ENCODE data around the gene GPER1. TPM values are rescaled to one million over a fixed set of nuclear protein-coding genes. Genes with fewer than 3 reads are reported as not detected.

Gene GPER1
- total RNA-seq, 1 experiment from 2014 or later: 0.40 TPM

DNA sequence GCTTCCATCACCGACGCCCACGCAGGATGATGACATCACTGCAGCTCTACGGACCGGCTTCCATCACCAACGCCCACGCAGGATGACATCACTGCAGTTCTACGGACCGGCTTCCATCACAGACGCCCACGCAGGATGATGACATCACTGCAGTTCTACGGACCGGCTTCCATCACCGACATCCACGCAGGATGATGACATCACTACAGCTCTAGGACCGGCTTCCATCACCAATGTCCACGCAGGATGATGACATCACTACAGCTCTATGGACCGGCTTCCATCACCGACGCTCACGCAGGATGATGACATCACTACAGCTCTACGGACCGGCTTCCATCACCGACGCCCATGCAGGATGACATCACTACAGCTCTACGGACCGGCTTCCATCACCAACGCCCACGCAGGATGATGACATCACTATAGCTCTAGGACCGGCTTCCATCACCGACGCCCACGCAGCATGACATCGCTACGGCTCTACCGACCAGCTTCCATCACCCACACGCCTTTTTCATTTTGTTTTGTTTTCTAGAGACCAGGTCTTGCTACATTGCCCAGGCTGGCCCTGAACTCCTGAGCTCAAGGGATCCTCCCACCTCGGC lies 29.5 kb downstream of the GPER1 start:
- no peak for DNase-seq (ENCODE audit: low read depth)

- DNase-seq (ENCODE audit: low read depth): no peak
Observed at GRCh38 chr7:1119201-1119600, 31.3 kb downstream of the GPER1 start.

GRCh38 chr7:1120791-1121190 lies 32.9 kb downstream of the GPER1 start:
- no peak for DNase-seq (ENCODE audit: low read depth)

DNA sequence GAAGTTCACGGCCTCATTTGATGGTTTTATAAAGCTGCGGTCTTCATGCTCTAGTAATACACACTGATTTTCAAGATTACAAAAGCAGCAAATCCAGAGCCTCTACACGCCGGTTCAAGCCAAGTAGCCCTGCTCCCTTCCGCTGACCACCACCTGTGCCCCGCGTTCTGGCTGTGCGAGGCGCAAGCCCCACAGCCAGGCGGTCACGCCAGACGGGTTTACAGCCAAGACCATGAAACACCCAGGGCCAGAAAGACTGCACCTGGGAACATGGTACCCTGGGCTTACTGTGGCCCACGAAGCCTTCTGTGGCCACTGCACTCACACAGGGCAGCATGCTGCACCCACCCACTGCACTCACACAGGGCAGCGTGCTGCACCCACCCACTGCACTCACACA lies 33.6 kb downstream of the GPER1 start:
- no peak for DNase-seq (ENCODE audit: low read depth)

DNA sequence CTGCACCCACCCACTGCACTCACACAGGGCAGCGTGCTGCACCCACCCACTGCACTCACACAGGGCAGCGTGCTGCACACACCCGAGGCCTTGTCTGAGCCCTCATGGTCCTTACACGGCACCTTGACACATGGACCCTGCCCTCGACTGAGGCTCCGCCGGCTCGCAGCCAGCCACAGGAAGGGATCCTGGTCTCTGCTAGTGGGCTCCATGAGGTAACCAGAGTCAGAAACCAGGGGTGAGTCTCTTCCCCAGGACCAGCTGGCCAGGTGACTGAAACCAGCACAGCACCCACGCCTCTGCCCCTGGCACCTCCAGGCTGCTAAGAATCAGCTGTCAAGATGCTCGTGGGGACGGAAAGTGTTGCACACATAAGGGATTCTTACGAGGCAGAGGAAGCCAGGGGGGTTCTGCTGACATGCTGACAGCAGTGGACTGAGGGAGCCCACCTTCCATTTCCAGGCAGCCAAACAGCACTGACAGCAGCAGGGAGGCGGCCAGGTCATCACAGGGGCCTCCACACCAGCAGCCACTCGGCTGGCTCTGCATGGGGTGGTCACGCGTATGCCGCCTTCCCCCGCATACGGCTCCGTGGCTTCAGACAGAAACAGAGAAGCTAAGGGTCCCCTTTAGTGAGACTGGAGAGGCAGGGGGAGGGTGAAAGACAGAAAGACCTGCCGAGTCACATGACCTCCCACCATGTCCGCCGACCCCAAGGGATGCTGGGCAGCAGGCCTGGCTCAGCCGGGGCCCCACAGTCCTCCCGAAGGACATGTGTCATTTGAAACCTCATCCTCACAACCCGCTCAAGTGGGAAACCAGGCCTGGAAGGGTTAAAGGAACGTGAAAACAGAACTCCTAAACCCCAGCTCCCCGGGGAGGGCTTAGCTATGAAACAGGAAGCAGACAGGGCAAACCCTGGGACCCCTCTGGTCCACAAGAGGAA lies 34.2 kb downstream of the GPER1 start:
- DNase-seq (ENCODE audit: low read depth): no peak

- no peak for DNase-seq (ENCODE audit: low read depth)
Observed at GRCh38 chr7:1122832-1123501, 35.1 kb downstream of the GPER1 start.

- peak; percentile 87 for DNase-seq (ENCODE audit: low read depth)
Observed at GRCh38 chr7:1123715-1124114, 35.8 kb downstream of the GPER1 start.

GRCh38 chr7:1124164-1124563 lies 36.3 kb downstream of the GPER1 start:
- peak; percentile 53 for DNase-seq (ENCODE audit: low read depth)

DNA sequence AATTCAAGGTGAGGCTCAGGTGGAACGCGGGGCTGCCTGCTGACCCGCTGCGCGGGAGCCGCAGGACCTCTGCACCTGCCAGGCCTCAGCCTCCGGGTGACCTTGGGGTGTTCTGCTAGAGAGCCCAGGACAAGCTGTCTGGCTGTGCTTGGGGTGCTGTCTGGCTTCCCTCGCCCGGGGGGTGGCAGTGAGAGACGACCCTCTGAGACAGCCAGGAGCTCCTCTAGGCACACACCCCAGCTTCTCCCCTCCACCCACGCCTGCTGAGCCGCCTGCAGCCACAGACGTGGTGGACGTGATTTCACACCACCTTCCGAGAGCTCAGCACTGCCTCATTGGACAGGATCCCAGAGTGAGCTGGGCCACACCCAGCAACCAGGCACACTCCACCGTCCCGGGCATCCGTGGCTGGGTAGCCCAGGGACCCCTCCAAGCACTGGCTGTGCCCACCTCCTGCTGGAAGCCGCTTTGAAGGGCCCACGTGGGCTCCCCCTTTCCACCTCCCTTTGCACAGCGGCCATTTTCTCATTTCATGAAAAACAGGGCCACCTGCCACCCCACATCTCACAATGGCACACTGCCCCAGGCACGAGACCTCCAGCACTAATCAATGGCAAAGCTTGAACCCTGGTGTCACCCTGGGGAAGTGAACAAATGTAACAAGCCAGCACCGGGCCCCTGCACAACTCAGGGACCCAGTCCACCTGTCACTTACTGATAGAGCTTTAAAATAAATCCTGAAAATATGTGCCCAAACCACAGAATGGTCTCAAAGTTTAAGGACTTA lies 37.1 kb downstream of the GPER1 start:
- DNase-seq (ENCODE audit: low read depth): no peak

DNA sequence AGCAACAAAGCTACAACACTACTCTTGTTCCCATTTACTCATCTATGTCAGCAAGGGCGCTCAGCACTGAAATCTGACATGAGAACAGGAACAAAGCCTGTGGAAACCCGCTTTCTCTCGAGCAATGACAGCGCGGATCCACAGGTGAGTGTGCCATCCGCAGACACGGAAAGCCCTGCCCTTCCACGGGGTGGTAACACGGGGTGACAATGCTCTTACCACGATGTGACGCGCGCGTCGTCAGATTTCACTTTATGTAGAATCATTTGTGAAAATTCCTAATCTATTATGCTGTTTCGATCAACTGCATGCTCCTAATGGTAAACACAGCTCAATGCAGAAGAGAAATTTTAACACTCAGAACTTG lies 37.7 kb downstream of the GPER1 start:
- no peak for DNase-seq (ENCODE audit: low read depth)

DNA sequence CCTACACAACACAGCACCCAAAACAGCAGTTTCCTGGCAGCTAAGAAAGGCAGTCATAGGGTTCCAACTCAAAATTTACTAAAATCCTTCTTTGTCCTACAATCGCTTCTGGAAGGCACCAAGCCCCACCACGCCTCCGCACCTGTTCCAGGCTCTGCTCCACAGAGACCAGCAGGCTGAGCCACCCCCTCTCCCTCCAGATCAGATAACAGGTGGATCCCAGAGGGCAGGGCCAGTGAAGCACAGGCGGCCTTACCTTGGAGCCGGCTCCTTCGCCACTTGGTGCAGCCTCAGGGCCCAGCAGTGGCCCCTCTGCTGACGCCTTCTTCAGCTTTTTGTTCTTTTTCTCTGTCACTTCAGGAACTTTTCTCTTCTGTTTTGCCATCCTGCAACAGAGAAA lies 39.1 kb downstream of the GPER1 start:
- DNase-seq (ENCODE audit: low read depth): no peak

DNA sequence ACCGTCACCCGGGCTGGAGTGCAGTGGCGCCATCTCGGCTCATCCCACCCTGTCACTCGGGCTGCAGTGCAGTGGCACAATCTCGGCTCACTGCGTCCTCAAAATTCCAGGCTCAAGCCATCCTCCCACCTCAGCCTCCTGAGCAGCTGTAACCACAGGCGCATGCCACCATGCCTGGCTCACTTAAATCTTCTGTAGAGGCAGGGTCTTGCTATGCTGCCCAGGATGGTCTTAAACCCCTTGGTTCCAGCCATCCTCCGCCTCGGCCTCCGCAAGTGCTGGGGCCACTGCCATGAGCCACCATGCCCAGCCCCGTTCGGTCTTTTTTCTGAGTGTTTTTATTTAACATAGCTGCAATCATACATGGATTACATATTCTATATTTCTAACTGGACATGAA lies 41.5 kb downstream of the GPER1 start:
- DNase-seq (ENCODE audit: low read depth): no peak

- no peak for DNase-seq (ENCODE audit: low read depth)
Observed at GRCh38 chr7:1130021-1130990, 42.4 kb downstream of the GPER1 start.

GRCh38 chr7:1131471-1132265 lies 43.8 kb downstream of the GPER1 start:
- no peak for DNase-seq (ENCODE audit: low read depth)

- no peak for DNase-seq (ENCODE audit: low read depth)
Observed at GRCh38 chr7:1134951-1135350, 47.0 kb downstream of the GPER1 start.

GRCh38 chr7:1136841-1137516 lies 49.1 kb downstream of the GPER1 start:
- DNase-seq (ENCODE audit: low read depth): no peak

GRCh38 chr7:1137517-1138167 lies 49.7 kb downstream of the GPER1 start:
- no peak for DNase-seq (ENCODE audit: low read depth)

DNA sequence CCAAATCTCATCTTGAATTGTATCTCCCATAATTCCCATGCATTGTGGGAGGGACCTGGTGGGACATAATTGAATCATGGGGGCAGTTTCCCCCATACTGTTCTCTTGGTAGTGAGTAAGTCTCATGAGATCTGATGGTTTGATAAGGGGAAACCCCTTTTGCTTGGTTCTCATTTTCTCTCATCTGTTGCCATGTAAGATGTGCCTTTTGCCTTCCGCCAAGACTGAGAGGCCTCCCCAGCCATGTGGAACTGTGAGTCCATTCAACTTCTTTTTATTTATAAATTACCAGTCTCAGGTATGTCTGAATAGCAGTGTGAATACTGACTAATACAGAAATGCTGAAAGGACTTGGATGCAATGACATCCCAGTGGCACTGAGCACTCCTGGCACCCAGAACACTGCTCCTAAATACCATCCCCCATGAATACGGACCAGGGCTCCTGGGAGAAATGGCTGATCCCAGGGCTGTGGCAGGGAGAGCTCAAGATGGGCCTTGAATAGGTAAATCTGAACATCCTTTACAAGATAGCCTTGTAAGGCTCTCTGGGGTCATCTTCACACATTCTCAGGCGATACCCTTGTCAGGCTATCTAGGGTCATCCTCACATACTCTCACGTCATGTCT lies 52.7 kb downstream of the GPER1 start:
- DNase-seq (ENCODE audit: low read depth): no peak

Measured in Daoy (cell line).